Breast epithelium (tissue), 3 donors: ENCODE measurements around the gene FMR1.

Experiments used
- POLR2A ChIP-seq: fragments of 450-650 bp; IDR thresholded peaks from one replicate; pipeline ENCODE4 v1.6.1; 2016; ENCODE audit warnings: antibody characterized with exemption, mild to moderate bottlenecking, moderate library complexity
- TF ChIP-seq, protein P1 (sequence below), 3 donors: fragments of 450-650 bp; IDR thresholded peaks; one replicate each; pipeline ENCODE4 v1.5.1; 2016 to 2017; ENCODE audit warnings: antibody characterized with exemption in 3 of 3, mild to moderate bottlenecking in 3 of 3, moderate library complexity in 3 of 3

DNA sequence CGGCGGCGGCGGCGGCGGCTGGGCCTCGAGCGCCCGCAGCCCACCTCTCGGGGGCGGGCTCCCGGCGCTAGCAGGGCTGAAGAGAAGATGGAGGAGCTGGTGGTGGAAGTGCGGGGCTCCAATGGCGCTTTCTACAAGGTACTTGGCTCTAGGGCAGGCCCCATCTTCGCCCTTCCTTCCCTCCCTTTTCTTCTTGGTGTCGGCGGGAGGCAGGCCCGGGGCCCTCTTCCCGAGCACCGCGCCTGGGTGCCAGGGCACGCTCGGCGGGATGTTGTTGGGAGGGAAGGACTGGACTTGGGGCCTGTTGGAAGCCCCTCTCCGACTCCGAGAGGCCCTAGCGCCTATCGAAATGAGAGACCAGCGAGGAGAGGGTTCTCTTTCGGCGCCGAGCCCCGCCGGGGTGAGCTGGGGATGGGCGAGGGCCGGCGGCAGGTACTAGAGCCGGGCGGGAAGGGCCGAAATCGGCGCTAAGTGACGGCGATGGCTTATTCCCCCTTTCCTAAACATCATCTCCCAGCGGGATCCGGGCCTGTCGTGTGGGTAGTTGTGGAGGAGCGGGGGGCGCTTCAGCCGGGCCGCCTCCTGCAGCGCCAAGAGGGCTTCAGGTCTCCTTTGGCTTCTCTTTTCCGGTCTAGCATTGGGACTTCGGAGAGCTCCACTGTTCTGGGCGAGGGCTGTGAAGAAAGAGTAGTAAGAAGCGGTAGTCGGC lies 528 bp downstream of the FMR1 start:
- TF ChIP-seq POLR2A, result no peak
- TF ChIP-seq, protein P1, sequence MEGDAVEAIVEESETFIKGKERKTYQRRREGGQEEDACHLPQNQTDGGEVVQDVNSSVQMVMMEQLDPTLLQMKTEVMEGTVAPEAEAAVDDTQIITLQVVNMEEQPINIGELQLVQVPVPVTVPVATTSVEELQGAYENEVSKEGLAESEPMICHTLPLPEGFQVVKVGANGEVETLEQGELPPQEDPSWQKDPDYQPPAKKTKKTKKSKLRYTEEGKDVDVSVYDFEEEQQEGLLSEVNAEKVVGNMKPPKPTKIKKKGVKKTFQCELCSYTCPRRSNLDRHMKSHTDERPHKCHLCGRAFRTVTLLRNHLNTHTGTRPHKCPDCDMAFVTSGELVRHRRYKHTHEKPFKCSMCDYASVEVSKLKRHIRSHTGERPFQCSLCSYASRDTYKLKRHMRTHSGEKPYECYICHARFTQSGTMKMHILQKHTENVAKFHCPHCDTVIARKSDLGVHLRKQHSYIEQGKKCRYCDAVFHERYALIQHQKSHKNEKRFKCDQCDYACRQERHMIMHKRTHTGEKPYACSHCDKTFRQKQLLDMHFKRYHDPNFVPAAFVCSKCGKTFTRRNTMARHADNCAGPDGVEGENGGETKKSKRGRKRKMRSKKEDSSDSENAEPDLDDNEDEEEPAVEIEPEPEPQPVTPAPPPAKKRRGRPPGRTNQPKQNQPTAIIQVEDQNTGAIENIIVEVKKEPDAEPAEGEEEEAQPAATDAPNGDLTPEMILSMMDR (IDR thresholded peaks at IDR 0.05), result no peak
